Endothelial cell of umbilical vein (primary cell): ENCODE measurements around the gene MRPL21. TPM values are rescaled to one million over a fixed set of nuclear protein-coding genes. Genes with fewer than 3 reads are reported as not detected.

Source experiments
- BruUV-seq: library from RNA; stranded (reverse); fragments of 400-500 nt; replicated peaks from 2 replicates; lab custom pipeline; 2021; lab: Mats Ljungman, UMichigan
- CTCF ChIA-PET: fragments of 300-600, 350-600 bp; sonication (Branson Sonifier 250); formaldehyde crosslinking; loops from one replicate; lab custom pipeline; 2021; ENCODE audit warnings: antibody characterized with exemption, inconsistent platforms; lab: Charles Lee
- POLR2A ChIA-PET: fragments of 300-600, 350-600 bp; sonication (Branson Sonifier 250); formaldehyde crosslinking; loops from one replicate; lab custom pipeline; 2021; ENCODE audit warnings: antibody characterized with exemption, inconsistent platforms; lab: Charles Lee
- DNase-seq: peaks from one replicate; pipeline ENCODE4 v3.0.0-alpha.2; 2011; ENCODE audit warnings: low read depth, low spot score
- FAIRE-seq: peaks from 2 replicates; lab custom pipeline; 2011; peaks lifted over from hg19 to GRCh38; lab: Jason Lieb, UNC
- H2AFZ ChIP-seq: 2 replicates; pipeline ENCODE4 v1.6.0; 2012; ENCODE audit warnings: low read depth, low read length, control low read depth, inconsistent platforms
- H3K27ac ChIP-seq: 2 replicates; pipeline ENCODE4 v1.5.1; 2011; ENCODE audit warnings: low read depth, mild to moderate bottlenecking, control low read depth, low read length, moderate library complexity; ENCODE audit not compliant: insufficient read depth
- H3K27me3 ChIP-seq, 2 experiments: 2 replicates each; pipeline versions ENCODE4 v1.6.0 to v1.6.1; 2011; ENCODE audit warnings: low read length in 2 of 2, mixed read lengths in 1 of 2; ENCODE audit not compliant: control insufficient read depth in 2 of 2, insufficient read depth in 2 of 2
- H3K36me3 ChIP-seq, 2 experiments: 2 replicates in 1 of 2; 3 replicates in 1 of 2; pipeline ENCODE4 v1.5.1; 2011; ENCODE audit warnings: low read length in 2 of 2, mild to moderate bottlenecking in 1 of 2, moderate library complexity in 1 of 2; ENCODE audit not compliant: control insufficient read depth in 2 of 2, insufficient read depth in 2 of 2; ENCODE audit errors: extremely low read depth in 1 of 2
- H3K4me1 ChIP-seq: 3 replicates; pipeline ENCODE4 v1.5.1; 2011; ENCODE audit warnings: mild to moderate bottlenecking, low read length; ENCODE audit not compliant: control insufficient read depth, insufficient read depth; ENCODE audit errors: extremely low read depth
- H3K4me2 ChIP-seq: 2 replicates; pipeline ENCODE4 v1.6.1; 2011; ENCODE audit warnings: low read length, control low read depth, mixed read lengths; ENCODE audit not compliant: insufficient read depth
- H3K4me3 ChIP-seq, 3 experiments: fragments of 200-600 bp in 1 of 3; sonication (generic), shearing (Covaris generic) in 1 of 3; replicated peaks in 1 of 3; 2 replicates each; pipeline ENCODE4 v1.5.1; 2011 to 2016; ENCODE audit warnings: control low read depth in 3 of 3, low read length in 3 of 3, mild to moderate bottlenecking in 2 of 3, inconsistent platforms in 1 of 3, low read depth in 1 of 3, moderate library complexity in 1 of 3; ENCODE audit not compliant: insufficient read depth in 1 of 3
- H3K79me2 ChIP-seq: 2 replicates; pipeline ENCODE4 v1.6.0; 2012; ENCODE audit warnings: low read length, inconsistent platforms; ENCODE audit not compliant: control insufficient read depth, insufficient read depth
- H3K9ac ChIP-seq: replicated peaks from 2 replicates; pipeline ENCODE3; 2011; ENCODE audit warnings: low read length, control low read depth; ENCODE audit not compliant: insufficient read depth; ENCODE audit errors: extremely low read depth
- H3K9me1 ChIP-seq: replicated peaks from 3 replicates; pipeline ENCODE4 v1.6.0; 2011; ENCODE audit warnings: mild to moderate bottlenecking, low read length; ENCODE audit not compliant: control insufficient read depth, insufficient read depth; ENCODE audit errors: extremely low read depth
- H3K9me3 ChIP-seq: replicated peaks from 2 replicates; pipeline ENCODE4 v1.5.1; 2012; ENCODE audit warnings: low read length, inconsistent platforms; ENCODE audit not compliant: control insufficient read depth, insufficient read depth
- H4K20me1 ChIP-seq: replicated peaks from 2 replicates; pipeline ENCODE3; 2011; ENCODE audit warnings: mild to moderate bottlenecking, low read length; ENCODE audit not compliant: control insufficient read depth, insufficient read depth; ENCODE audit errors: extremely low read depth
- CTCF ChIP-seq, 2 donors: IDR thresholded peaks; 1 replicate in 1 of 2; 2 replicates in 1 of 2; pipeline ENCODE4 v1.5.1; 2011; ENCODE audit warnings: low read length in 2 of 2, mild to moderate bottlenecking in 2 of 2, moderate library complexity in 2 of 2, control low read depth in 1 of 2, inconsistent platforms in 1 of 2, low read depth in 1 of 2; ENCODE audit not compliant: insufficient read depth in 1 of 2; ENCODE audit errors: extremely low read depth in 1 of 2
- EZH2 ChIP-seq: IDR thresholded peaks from 2 replicates; pipeline ENCODE4 v1.6.1; 2012; ENCODE audit warnings: borderline replicate concordance, low read depth, mild to moderate bottlenecking, moderate library complexity, low read length, inconsistent platforms; ENCODE audit not compliant: severe bottlenecking
- FOS ChIP-seq: IDR thresholded peaks from 2 replicates; pipeline ENCODE4 v1.6.1; 2011; ENCODE audit warnings: mild to moderate bottlenecking, low read length, moderate library complexity, borderline replicate concordance; ENCODE audit not compliant: insufficient read depth
- GATA2 ChIP-seq: IDR thresholded peaks from 2 replicates; pipeline ENCODE4 v1.7.0; 2011; ENCODE audit warnings: low read depth, mild to moderate bottlenecking, moderate library complexity, mixed read lengths, low read length; ENCODE audit not compliant: insufficient read length, insufficient read depth
- JUN ChIP-seq: IDR thresholded peaks from 2 replicates; pipeline ENCODE4 v1.6.1; 2011; ENCODE audit warnings: borderline replicate concordance, low read depth; ENCODE audit not compliant: insufficient read length, insufficient read depth
- MAX ChIP-seq: IDR thresholded peaks from 2 replicates; pipeline ENCODE4 v1.6.1; 2011; ENCODE audit not compliant: insufficient read depth, insufficient read length
- MYC ChIP-seq: IDR thresholded peaks from one replicate; pipeline ENCODE4 v1.6.1; 2011; ENCODE audit warnings: mild to moderate bottlenecking, low read depth, low read length
- POLR2A ChIP-seq: IDR thresholded peaks from 2 replicates; pipeline ENCODE4 v1.6.1; 2012; ENCODE audit warnings: low read depth, mild to moderate bottlenecking, control low read depth, low read length
- POLR2AphosphoS5 ChIP-seq: IDR thresholded peaks from 2 replicates; pipeline ENCODE4 v1.6.1; 2012; ENCODE audit warnings: low read depth, mild to moderate bottlenecking, control low read depth, low read length, moderate library complexity; ENCODE audit not compliant: insufficient read depth
- dilution Hi-C: fragments of 300-500 bp; cut with MboI; formaldehyde crosslinking; loops from one replicate; pipeline ENCODE4 v1.15.0; 2019; ENCODE audit warnings: low sequenced_read_pairs; ENCODE audit not compliant: extremely low pct_ligation_motif_present
- intact Hi-C: fragments of 100-400 bp; cut with micrococcal nuclease; formaldehyde crosslinking; loops from one replicate; pipeline ENCODE4 v1.10.0; 2022
- polyA plus RNA-seq, 4 experiments: library from polyadenylated mRNA; depleted of rRNA in 3 of 4; stranded (reverse) in 3 of 4; unstranded in 1 of 4; fragments of >200 nt; gene quantifications; 2 replicates each; pipeline versions ENCODE4 v1.2.1 to v1.2.3, GENCODE V29; 2011 to 2012; ENCODE audit warnings: missing spikeins in 1 of 4
- total RNA-seq: library from RNA; stranded (reverse); gene quantifications from 2 replicates; pipeline ENCODE4 v1.2.3, GENCODE V29; 2021

Gene MRPL21
- total and polyA plus RNA-seq, 2 donors (not counting 3 experiments of a cell fraction or from before 2014, with no cell fraction given) = 52.2 to 65.5 TPM

GRCh38 chr11:68929135-68929534 is 25.5 kb upstream of the MRPL21 start:
- H3K4me2 ChIP-seq = no peak overlapping the region
- BruUV-seq = no TSS peak
- intact Hi-C loops = no loop called here
- H4K20me1 ChIP-seq = no peaks in the 10 kb centered on the region
- no peak for TF ChIP-seq JUN
- no peak for TF ChIP-seq GATA2
- no peak for TF ChIP-seq FOS
- TF ChIP-seq MAX = no peak
- TF ChIP-seq CTCF (IDR thresholded peaks at IDR 0.05; ENCODE audit: extremely low read depth in 1 of 2, insufficient read depth in 1 of 2, low read depth in 1 of 2, low read length in 2 of 2) = no peak
- no peak for TF ChIP-seq EZH2
- TF ChIP-seq POLR2AphosphoS5 = no peak
- TF ChIP-seq POLR2A = no peak
- no peak for TF ChIP-seq MYC
- H3K9me1 ChIP-seq = no peaks in the 10 kb centered on the region
- H3K4me1 ChIP-seq = no peaks in the 10 kb centered on the region
- peaks cover 8 to 37% of the 10 kb centered on the region in 2 experiments for H3K36me3 ChIP-seq
- peaks cover 3% of the 10 kb centered on the region for H3K9me3 ChIP-seq
- no peak overlapping the region for H3K9ac ChIP-seq
- POLR2A ChIA-PET = interaction anchor here (0.6 kb wide), 1 partner anchor 626 kb away, joined by 4 read pairs; no protein-coding TSS in a partner anchor
- no peak overlapping the region for H3K27ac ChIP-seq
- H3K79me2 ChIP-seq = peaks cover 2% of the 10 kb centered on the region
- dilution Hi-C loops = no loop called here
- FAIRE-seq (no peak), DNase-seq (no peak)
- no peak overlapping the region for H2AFZ ChIP-seq
- no peak overlapping the region for H3K4me3 ChIP-seq
- CTCF ChIA-PET = no interaction called here
- H3K27me3 ChIP-seq = no peaks in the 10 kb centered on the region
